CD14-positive monocyte (primary cell): Measurements from ENCODE around the gene SMARCA2. TPM values are rescaled to one million over a fixed set of nuclear protein-coding genes. Genes with fewer than 3 reads are reported as not detected.

Experiments
- DNase-seq, 3 donors: peaks; one replicate each; pipeline ENCODE4 v3.0.0-alpha.2; 2011 to 2022
- H2AFZ ChIP-seq: 2 replicates; pipeline ENCODE4 v1.6.0; 2012; ENCODE audit warnings: mild to moderate bottlenecking, low read depth, low read length, inconsistent platforms; ENCODE audit not compliant: insufficient read depth, poor library complexity, severe bottlenecking
- H3K27ac ChIP-seq, 2 donors: 1 replicate in 1 of 2; 2 replicates in 1 of 2; pipeline ENCODE4 v1.5.1; 2012 to 2013; ENCODE audit warnings: low read length in 2 of 2, control low read depth in 1 of 2, inconsistent platforms in 1 of 2, low read depth in 1 of 2, mild to moderate bottlenecking in 1 of 2
- H3K27me3 ChIP-seq, 2 donors: one replicate each; pipeline versions ENCODE4 v1.6.0 to v1.6.1; 2011 to 2013; ENCODE audit warnings: low read length in 2 of 2; ENCODE audit not compliant: control insufficient read depth in 2 of 2, insufficient read depth in 2 of 2
- H3K36me3 ChIP-seq, 2 donors: replicated peaks in 1 of 2; 1 replicate in 1 of 2; 2 replicates in 1 of 2; pipeline versions ENCODE4 v1.5.1 to v1.6.1; 2012 to 2013; ENCODE audit warnings: low read length in 2 of 2, control low read depth in 1 of 2, inconsistent platforms in 1 of 2, mild to moderate bottlenecking in 1 of 2; ENCODE audit not compliant: insufficient read depth in 2 of 2, control insufficient read depth in 1 of 2
- H3K4me1 ChIP-seq, 2 donors: 1 replicate in 1 of 2; 2 replicates in 1 of 2; pipeline versions ENCODE4 v1.5.1 to v1.6.1; 2012 to 2013; ENCODE audit warnings: low read length in 2 of 2, control low read depth in 1 of 2, inconsistent platforms in 1 of 2, mild to moderate bottlenecking in 1 of 2, moderate library complexity in 1 of 2; ENCODE audit not compliant: insufficient read depth in 2 of 2, control insufficient read depth in 1 of 2
- H3K4me2 ChIP-seq: replicated peaks from 2 replicates; pipeline ENCODE3; 2012; ENCODE audit warnings: low read length, moderate library complexity, mild to moderate bottlenecking; ENCODE audit not compliant: poor library complexity, severe bottlenecking; ENCODE audit errors: extremely low read depth
- H3K4me3 ChIP-seq, 3 experiments: fragments of 200-600 bp in 1 of 3; sonication (generic) in 1 of 3; replicated peaks in 1 of 3; 1 replicate in 2 of 3; 2 replicates in 1 of 3; pipeline ENCODE4 v1.5.1; 2011 to 2013; ENCODE audit warnings: low read length in 3 of 3, mild to moderate bottlenecking in 3 of 3, control low read depth in 2 of 3, low read depth in 2 of 3, inconsistent platforms in 1 of 3, moderate library complexity in 1 of 3
- H3K79me2 ChIP-seq: 2 replicates; pipeline ENCODE4 v1.6.0; 2012; ENCODE audit warnings: mild to moderate bottlenecking, control low read depth, inconsistent platforms, low read length, moderate library complexity; ENCODE audit not compliant: insufficient read depth
- H3K9ac ChIP-seq: 2 replicates; pipeline ENCODE4 v1.6.0; 2017; ENCODE audit warnings: low read length, mild to moderate bottlenecking; ENCODE audit not compliant: insufficient read depth, poor library complexity, severe bottlenecking
- H3K9me3 ChIP-seq, 2 donors: replicated peaks in 1 of 2; 1 replicate in 1 of 2; 2 replicates in 1 of 2; pipeline versions ENCODE4 v1.5.1 to v1.6.1; 2012 to 2013; ENCODE audit warnings: low read length in 2 of 2, control low read depth in 1 of 2; ENCODE audit not compliant: control insufficient read depth in 1 of 2, insufficient read depth in 1 of 2
- H4K20me1 ChIP-seq: 2 replicates; pipeline ENCODE4 v1.6.0; 2012; ENCODE audit warnings: mild to moderate bottlenecking, low read length, control low read depth, moderate library complexity; ENCODE audit not compliant: insufficient read depth
- H3K27ac Mint-ChIP-seq, 7 donors: one replicate each; pipeline ENCODE4 v1.8.0; 2020; ENCODE audit warnings: mild to moderate bottlenecking in 7 of 7, mixed read lengths in 7 of 7, moderate library complexity in 6 of 7, inconsistent platforms in 2 of 7
- H3K27me3 Mint-ChIP-seq, 3 donors: one replicate each; pipeline ENCODE4 v1.8.0; 2021 to 2022; ENCODE audit warnings: low read depth in 3 of 3, mild to moderate bottlenecking in 3 of 3, mixed read lengths in 3 of 3, moderate library complexity in 3 of 3, inconsistent platforms in 1 of 3
- H3K36me3 Mint-ChIP-seq, 2 donors: one replicate each; pipeline ENCODE4 v1.8.0; 2020; ENCODE audit warnings: mixed read lengths in 2 of 2, inconsistent platforms in 1 of 2, mild to moderate bottlenecking in 1 of 2
- H3K4me1 Mint-ChIP-seq: one replicate; pipeline ENCODE4 v1.8.0; 2020; ENCODE audit warnings: mild to moderate bottlenecking, mixed read lengths
- H3K4me3 Mint-ChIP-seq, 2 donors: one replicate each; pipeline ENCODE4 v1.8.0; 2020; ENCODE audit warnings: mild to moderate bottlenecking in 2 of 2, mixed read lengths in 2 of 2, moderate library complexity in 1 of 2
- H3K9me3 Mint-ChIP-seq, 7 donors: one replicate each; pipeline ENCODE4 v1.8.0; 2020 to 2022; ENCODE audit warnings: mixed read lengths in 7 of 7, mild to moderate bottlenecking in 6 of 7, moderate library complexity in 6 of 7, inconsistent platforms in 2 of 7
- CTCF ChIP-seq: fragments of 200-600 bp; IDR thresholded peaks from one replicate; pipeline ENCODE4 v1.8.0; 2022; ENCODE audit warnings: antibody characterized with exemption, mild to moderate bottlenecking
- WGBS: methylation state at CpG from one replicate; pipeline ENCODE4 v1.1.5; 2013; ENCODE audit warnings: missing lambda C conversion rate; ENCODE audit not compliant: insufficient coverage; 5-methylcytosine and 5-hydroxymethylcytosine counted together
- intact Hi-C, 2 donors: fragments of 100-400 bp; cut with micrococcal nuclease; formaldehyde crosslinking; loops; one replicate each; pipeline versions ENCODE4 v1.15.0 to v1.15.1; 2023
- polyA plus RNA-seq, 3 donors: library from polyadenylated mRNA; depleted of rRNA in 1 of 3; unstranded in 2 of 3; stranded (reverse) in 1 of 3; fragments of 300-500 nt in 2 of 3; fragments of >200 nt in 1 of 3; fragmentation: Illumina TruSeq in 2 of 3; gene quantifications; 1 replicate in 2 of 3; 2 replicates in 1 of 3; pipeline ENCODE4 v1.2.3, GENCODE V29; 2012 to 2021

SMARCA2 gene
- polyA plus RNA-seq, 3 donors, result 11.0 to 54.7 (median 11.8) TPM

GRCh38 chr9:2083479-2083878 is 68.3 kb downstream of the SMARCA2 start:
- no peak for DNase-seq
- Histone ChIP-seq H3K79me2 (no peaks in the 10 kb centered on the region), H3K36me3 (peaks cover 88 to 99% of the 10 kb centered on the region in 2 donors), H2AFZ (no peak overlapping the region), H3K9ac (no peak overlapping the region), H3K4me3 (no peak overlapping the region), H4K20me1 (no peaks in the 10 kb centered on the region), H3K4me2 (no peak overlapping the region), H3K4me1 (no peaks in the 10 kb centered on the region), H3K27me3 (no peaks in the 10 kb centered on the region), H3K27ac (no peak overlapping the region), H3K9me3 (no peaks in the 10 kb centered on the region)
- no peak for TF ChIP-seq CTCF
- peaks cover 82 to 92% of the 10 kb centered on the region in 2 donors for H3K36me3 Mint-ChIP-seq
- peaks cover 5% of the 10 kb centered on the region for H3K4me1 Mint-ChIP-seq
- WGBS, result 100% methylated on average over 4 of the region's 6 CpGs
- intact Hi-C loops, result loop anchor here in 1 of 2 donors (10.0 kb wide), 1 partner anchor 139 kb away; no protein-coding TSS in a partner anchor
- no peak overlapping the region for H3K4me3 Mint-ChIP-seq
- no peaks in the 10 kb centered on the region for H3K27me3 Mint-ChIP-seq
- no peaks in the 10 kb centered on the region for H3K9me3 Mint-ChIP-seq
- H3K27ac Mint-ChIP-seq, result no peak overlapping the region

GRCh38 chr9:2085716-2086115 is 70.6 kb downstream of the SMARCA2 start:
- H3K27ac ChIP-seq, result peak overlapping the region in 1 of 2 donors; percentile 43
- H3K4me1 Mint-ChIP-seq, result peaks cover 5% of the 10 kb centered on the region
- H3K9me3 ChIP-seq, result no peaks in the 10 kb centered on the region
- no peaks in the 10 kb centered on the region for H4K20me1 ChIP-seq
- intact Hi-C loops, result loop anchor here in 1 of 2 donors (10.0 kb wide), 1 partner anchor 141 kb away; no protein-coding TSS in a partner anchor
- no peak overlapping the region for H2AFZ ChIP-seq
- H3K36me3 ChIP-seq, result peaks cover 92 to 100% of the 10 kb centered on the region in 2 donors
- WGBS, result 0% methylated on average over 2 of the region's 6 CpGs
- H3K4me1 ChIP-seq, result no peaks in the 10 kb centered on the region
- H3K79me2 ChIP-seq, result no peaks in the 10 kb centered on the region
- TF ChIP-seq CTCF, result no peak
- no peak overlapping the region for H3K4me3 ChIP-seq
- H3K9ac ChIP-seq, result no peak overlapping the region
- H3K4me3 Mint-ChIP-seq, result no peak overlapping the region
- no peaks in the 10 kb centered on the region for H3K27me3 ChIP-seq
- peaks cover 80 to 91% of the 10 kb centered on the region in 2 donors for H3K36me3 Mint-ChIP-seq
- no peaks in the 10 kb centered on the region for H3K9me3 Mint-ChIP-seq
- H3K4me2 ChIP-seq, result no peak overlapping the region
- DNase-seq, result no peak
- no peaks in the 10 kb centered on the region for H3K27me3 Mint-ChIP-seq
- peak overlapping the region in 2 of 7 donors; percentile 48 to 67 for H3K27ac Mint-ChIP-seq
